Ishikawa (cell line): ENCODE measurements around the gene RPRD1B.
A peak's percentile ranks its signal among the peaks of the same experiment; 100 is the strongest.

ENCODE experiments used
- CEBPB ChIP-seq: IDR thresholded peaks from 2 replicates; pipeline ENCODE4 v1.6.1; 2012
- CREB1 ChIP-seq: IDR thresholded peaks from 2 replicates; pipeline ENCODE4 v1.6.1; 2012; ENCODE audit warnings: low read depth
- EGR1 ChIP-seq: IDR thresholded peaks from 2 replicates; pipeline ENCODE4 v1.6.1; 2012
- EP300 ChIP-seq: IDR thresholded peaks from 2 replicates; pipeline ENCODE4 v1.6.1; 2012; ENCODE audit warnings: borderline replicate concordance
- FOXM1 ChIP-seq: IDR thresholded peaks from 2 replicates; pipeline ENCODE4 v1.6.1; 2012; ENCODE audit warnings: low read depth, borderline replicate concordance
- MAX ChIP-seq: IDR thresholded peaks from 2 replicates; pipeline ENCODE4 v1.6.1; 2012
- NFIC ChIP-seq: IDR thresholded peaks from 2 replicates; pipeline ENCODE4 v1.6.1; 2012
- RAD21 ChIP-seq: IDR thresholded peaks from 2 replicates; pipeline ENCODE4 v1.6.1; 2012; ENCODE audit warnings: low read depth
- REST ChIP-seq: IDR thresholded peaks from 2 replicates; pipeline ENCODE4 v1.6.1; 2012; ENCODE audit warnings: low read depth, mild to moderate bottlenecking
- TAF1 ChIP-seq: IDR thresholded peaks from 2 replicates; pipeline ENCODE4 v1.6.1; 2012; ENCODE audit warnings: low read depth, mild to moderate bottlenecking
- TCF12 ChIP-seq: IDR thresholded peaks from 2 replicates; pipeline ENCODE4 v1.6.1; 2012; ENCODE audit warnings: low read depth
- TEAD4 ChIP-seq: IDR thresholded peaks from 2 replicates; pipeline ENCODE4 v1.6.1; 2012
- USF1 ChIP-seq: IDR thresholded peaks from 2 replicates; pipeline ENCODE4 v1.6.1; 2012
- YY1 ChIP-seq: IDR thresholded peaks from 2 replicates; pipeline ENCODE4 v1.6.1; 2012; ENCODE audit warnings: low read depth
- ZBTB7A ChIP-seq: IDR thresholded peaks from 2 replicates; pipeline ENCODE4 v1.6.1; 2012; ENCODE audit warnings: low read depth

Gene RPRD1B

GRCh38 chr20:38109591-38110524 is 76.3 kb downstream of the RPRD1B start:
- TF ChIP-seq TAF1 = no peak
- TF ChIP-seq EP300 = peak; percentile 77
- peak; percentile 72; the same call in 1 of the 2 replicates for TF ChIP-seq CEBPB
- peak; percentile 72 for TF ChIP-seq FOXM1
- no peak for TF ChIP-seq USF1
- TF ChIP-seq RAD21 = no peak
- peak; percentile 90 for TF ChIP-seq TCF12
- TF ChIP-seq CREB1 = no peak
- no peak for TF ChIP-seq REST
- TF ChIP-seq NFIC = peak; percentile 91
- TF ChIP-seq YY1 = no peak
- peak; percentile 70 for TF ChIP-seq TEAD4
- no peak for TF ChIP-seq ZBTB7A
- no peak for TF ChIP-seq EGR1
- TF ChIP-seq MAX = peak; percentile 24; the same call in 1 of the 2 replicates

- no peak for TF ChIP-seq TEAD4
- TF ChIP-seq MAX = no peak
- no peak for TF ChIP-seq CEBPB
- no peak for TF ChIP-seq FOXM1
- TF ChIP-seq TAF1 = no peak
- TF ChIP-seq RAD21 = no peak
- no peak for TF ChIP-seq ZBTB7A
- TF ChIP-seq USF1 = no peak
- TF ChIP-seq YY1 = no peak
- TF ChIP-seq EP300 = no peak
- TF ChIP-seq NFIC = no peak
- no peak for TF ChIP-seq CREB1
- no peak for TF ChIP-seq EGR1
- no peak for TF ChIP-seq REST
- no peak for TF ChIP-seq TCF12
Measured at GRCh38 chr20:38110525-38111178, 77.1 kb downstream of the RPRD1B start.

- no peak for TF ChIP-seq REST
- TF ChIP-seq TEAD4 = no peak
- TF ChIP-seq NFIC = no peak
- no peak for TF ChIP-seq MAX
- no peak for TF ChIP-seq YY1
- TF ChIP-seq USF1 = no peak
- no peak for TF ChIP-seq CEBPB
- TF ChIP-seq CREB1 = no peak
- TF ChIP-seq FOXM1 = no peak
- no peak for TF ChIP-seq ZBTB7A
- TF ChIP-seq EGR1 = no peak
- no peak for TF ChIP-seq RAD21
- no peak for TF ChIP-seq TAF1
- TF ChIP-seq TCF12 = no peak
- no peak for TF ChIP-seq EP300
Measured at GRCh38 chr20:38111366-38112232, 78.1 kb downstream of the RPRD1B start.
